ENCODE data around the gene DENND2C.
"Not testable (repeated sequence)": the region's sequence is repeated elsewhere in the genome, so short reads cannot be mapped to it uniquely, and the experiment has no call there.

DNA sequence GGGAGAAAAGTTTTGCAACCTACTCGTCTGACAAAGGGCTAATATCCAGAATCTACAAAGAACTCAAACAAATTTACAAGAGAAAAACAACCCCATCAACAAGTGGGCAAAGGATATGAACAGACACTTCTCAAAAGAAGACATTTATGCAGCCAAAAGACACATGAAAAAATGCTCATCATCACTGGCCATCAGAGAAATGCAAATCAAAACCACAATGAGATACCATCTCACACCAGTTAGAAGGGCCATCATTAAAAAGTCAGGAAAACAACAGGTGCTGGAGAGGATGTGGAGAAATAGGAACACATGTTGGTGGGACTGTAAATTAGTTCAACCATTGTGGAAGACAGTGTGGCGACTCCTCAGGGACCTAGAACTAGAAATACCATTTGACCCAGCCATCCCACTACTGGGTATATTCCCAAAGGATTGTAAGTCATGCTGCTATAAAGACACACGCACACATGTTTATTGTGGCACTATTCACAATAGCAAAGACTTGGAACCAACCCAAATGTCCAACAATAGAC, 106.8 kb downstream of the DENND2C start:
- TF ChIP-seq, protein P1, sequence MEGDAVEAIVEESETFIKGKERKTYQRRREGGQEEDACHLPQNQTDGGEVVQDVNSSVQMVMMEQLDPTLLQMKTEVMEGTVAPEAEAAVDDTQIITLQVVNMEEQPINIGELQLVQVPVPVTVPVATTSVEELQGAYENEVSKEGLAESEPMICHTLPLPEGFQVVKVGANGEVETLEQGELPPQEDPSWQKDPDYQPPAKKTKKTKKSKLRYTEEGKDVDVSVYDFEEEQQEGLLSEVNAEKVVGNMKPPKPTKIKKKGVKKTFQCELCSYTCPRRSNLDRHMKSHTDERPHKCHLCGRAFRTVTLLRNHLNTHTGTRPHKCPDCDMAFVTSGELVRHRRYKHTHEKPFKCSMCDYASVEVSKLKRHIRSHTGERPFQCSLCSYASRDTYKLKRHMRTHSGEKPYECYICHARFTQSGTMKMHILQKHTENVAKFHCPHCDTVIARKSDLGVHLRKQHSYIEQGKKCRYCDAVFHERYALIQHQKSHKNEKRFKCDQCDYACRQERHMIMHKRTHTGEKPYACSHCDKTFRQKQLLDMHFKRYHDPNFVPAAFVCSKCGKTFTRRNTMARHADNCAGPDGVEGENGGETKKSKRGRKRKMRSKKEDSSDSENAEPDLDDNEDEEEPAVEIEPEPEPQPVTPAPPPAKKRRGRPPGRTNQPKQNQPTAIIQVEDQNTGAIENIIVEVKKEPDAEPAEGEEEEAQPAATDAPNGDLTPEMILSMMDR (IDR thresholded peaks at IDR 0.05 in 2 of 3, conservative IDR thresholded peaks at IDR 0.05 in 1 of 3; ENCODE audit: borderline replicate concordance in 1 of 3, insufficient read depth in 1 of 3, low read depth in 2 of 3, low read length in 2 of 3), result not testable (repeated sequence)
- TF ChIP-seq, protein P2, sequence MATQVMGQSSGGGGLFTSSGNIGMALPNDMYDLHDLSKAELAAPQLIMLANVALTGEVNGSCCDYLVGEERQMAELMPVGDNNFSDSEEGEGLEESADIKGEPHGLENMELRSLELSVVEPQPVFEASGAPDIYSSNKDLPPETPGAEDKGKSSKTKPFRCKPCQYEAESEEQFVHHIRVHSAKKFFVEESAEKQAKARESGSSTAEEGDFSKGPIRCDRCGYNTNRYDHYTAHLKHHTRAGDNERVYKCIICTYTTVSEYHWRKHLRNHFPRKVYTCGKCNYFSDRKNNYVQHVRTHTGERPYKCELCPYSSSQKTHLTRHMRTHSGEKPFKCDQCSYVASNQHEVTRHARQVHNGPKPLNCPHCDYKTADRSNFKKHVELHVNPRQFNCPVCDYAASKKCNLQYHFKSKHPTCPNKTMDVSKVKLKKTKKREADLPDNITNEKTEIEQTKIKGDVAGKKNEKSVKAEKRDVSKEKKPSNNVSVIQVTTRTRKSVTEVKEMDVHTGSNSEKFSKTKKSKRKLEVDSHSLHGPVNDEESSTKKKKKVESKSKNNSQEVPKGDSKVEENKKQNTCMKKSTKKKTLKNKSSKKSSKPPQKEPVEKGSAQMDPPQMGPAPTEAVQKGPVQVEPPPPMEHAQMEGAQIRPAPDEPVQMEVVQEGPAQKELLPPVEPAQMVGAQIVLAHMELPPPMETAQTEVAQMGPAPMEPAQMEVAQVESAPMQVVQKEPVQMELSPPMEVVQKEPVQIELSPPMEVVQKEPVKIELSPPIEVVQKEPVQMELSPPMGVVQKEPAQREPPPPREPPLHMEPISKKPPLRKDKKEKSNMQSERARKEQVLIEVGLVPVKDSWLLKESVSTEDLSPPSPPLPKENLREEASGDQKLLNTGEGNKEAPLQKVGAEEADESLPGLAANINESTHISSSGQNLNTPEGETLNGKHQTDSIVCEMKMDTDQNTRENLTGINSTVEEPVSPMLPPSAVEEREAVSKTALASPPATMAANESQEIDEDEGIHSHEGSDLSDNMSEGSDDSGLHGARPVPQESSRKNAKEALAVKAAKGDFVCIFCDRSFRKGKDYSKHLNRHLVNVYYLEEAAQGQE (IDR thresholded peaks at IDR 0.05; ENCODE audit: low read depth), result not testable (repeated sequence)
- TF ChIP-seq YY1 (IDR thresholded peaks at IDR 0.05; ENCODE audit: extremely low read depth, insufficient replicate concordance, low read depth, low read length); EZH2 (IDR thresholded peaks at IDR 0.05); POLR2A (IDR thresholded peaks at IDR 0.05; ENCODE audit: borderline replicate concordance, extremely low read depth, insufficient read depth, insufficient read length); EZH2phosphoT487 (IDR thresholded peaks at IDR 0.05; ENCODE audit: borderline replicate concordance); ELF1 (IDR thresholded peaks at IDR 0.05; ENCODE audit: borderline replicate concordance, low read depth); SRF (IDR thresholded peaks at IDR 0.05; ENCODE audit: low read depth); ZNF274 (IDR thresholded peaks at IDR 0.05; ENCODE audit: low read depth, low read length); JUND (IDR thresholded peaks at IDR 0.05); CBX3 (IDR thresholded peaks at IDR 0.05; ENCODE audit: low read depth): not testable (repeated sequence)
